ENCODE data around the gene TBC1D22A. TPM values are rescaled to one million over a fixed set of nuclear protein-coding genes. Genes with fewer than 3 reads are reported as not detected.

Gene TBC1D22A
- total RNA-seq, 1 donor from 2014 or later: 14.3 TPM

GRCh38 chr22:47160781-47161520, 398.5 kb downstream of the TBC1D22A start:
- no peak for DNase-seq (ENCODE audit: low read depth, low spot score)
- H3K9me3 Mint-ChIP-seq: no peaks in the 10 kb centered on the region
- H3K4me3 Mint-ChIP-seq: no peak overlapping the region
- no peaks in the 10 kb centered on the region for H3K36me3 Mint-ChIP-seq (ENCODE audit: low read depth)
- H3K27ac Mint-ChIP-seq (ENCODE audit: unreplicated experiment): no peak overlapping the region
- H3K27me3 Mint-ChIP-seq (ENCODE audit: low read depth): peaks cover 4% of the 10 kb centered on the region
- peaks cover 31% of the 10 kb centered on the region for H3K4me1 Mint-ChIP-seq
- TF ChIP-seq CTCF (conservative IDR thresholded peaks at IDR 0.05): no peak

- no peak overlapping the region for H3K4me3 Mint-ChIP-seq
- H3K9me3 Mint-ChIP-seq: no peaks in the 10 kb centered on the region
- H3K4me1 Mint-ChIP-seq: peaks cover 38% of the 10 kb centered on the region
- no peak overlapping the region for H3K27ac Mint-ChIP-seq (ENCODE audit: unreplicated experiment)
- no peaks in the 10 kb centered on the region for H3K36me3 Mint-ChIP-seq (ENCODE audit: low read depth)
- H3K27me3 Mint-ChIP-seq (ENCODE audit: low read depth): peaks cover 4% of the 10 kb centered on the region
- TF ChIP-seq CTCF (conservative IDR thresholded peaks at IDR 0.05): no peak
- DNase-seq (ENCODE audit: low read depth, low spot score): no peak
These were observed 399.2 kb downstream of the TBC1D22A start for GRCh38 chr22:47161631-47162030.

- H3K27me3 Mint-ChIP-seq (ENCODE audit: low read depth): peaks cover 4% of the 10 kb centered on the region
- no peak overlapping the region for H3K27ac Mint-ChIP-seq (ENCODE audit: unreplicated experiment)
- DNase-seq (ENCODE audit: low read depth, low spot score): no peak
- H3K9me3 Mint-ChIP-seq: peaks cover 2% of the 10 kb centered on the region
- H3K4me1 Mint-ChIP-seq: peaks cover 38% of the 10 kb centered on the region
- peaks cover 4% of the 10 kb centered on the region for H3K36me3 Mint-ChIP-seq (ENCODE audit: low read depth)
- no peak overlapping the region for H3K4me3 Mint-ChIP-seq
- TF ChIP-seq CTCF (conservative IDR thresholded peaks at IDR 0.05): no peak
These were observed 400.4 kb downstream of the TBC1D22A start for GRCh38 chr22:47162865-47163264.

- TF ChIP-seq CTCF (conservative IDR thresholded peaks at IDR 0.05): no peak
- H3K27me3 Mint-ChIP-seq (ENCODE audit: low read depth): peaks cover 4% of the 10 kb centered on the region
- H3K9me3 Mint-ChIP-seq: peaks cover 2% of the 10 kb centered on the region
- H3K4me3 Mint-ChIP-seq: no peak overlapping the region
- no peak overlapping the region for H3K27ac Mint-ChIP-seq (ENCODE audit: unreplicated experiment)
- peaks cover 4% of the 10 kb centered on the region for H3K36me3 Mint-ChIP-seq (ENCODE audit: low read depth)
- DNase-seq (ENCODE audit: low read depth, low spot score): no peak
- peaks cover 38% of the 10 kb centered on the region for H3K4me1 Mint-ChIP-seq
These were observed 401.0 kb downstream of the TBC1D22A start for GRCh38 chr22:47163481-47163855.

- peak; percentile 9 for DNase-seq (ENCODE audit: low read depth, low spot score)
- peak overlapping the region; percentile 58 for H3K4me3 Mint-ChIP-seq
- H3K27ac Mint-ChIP-seq (ENCODE audit: unreplicated experiment): peak overlapping the region; percentile 93
- TF ChIP-seq CTCF (conservative IDR thresholded peaks at IDR 0.05): no peak
- H3K4me1 Mint-ChIP-seq: peaks cover 38% of the 10 kb centered on the region
- H3K36me3 Mint-ChIP-seq (ENCODE audit: low read depth): peaks cover 4% of the 10 kb centered on the region
- peaks cover 2% of the 10 kb centered on the region for H3K9me3 Mint-ChIP-seq
- H3K27me3 Mint-ChIP-seq (ENCODE audit: low read depth): peaks cover 4% of the 10 kb centered on the region
These were observed 401.5 kb downstream of the TBC1D22A start for GRCh38 chr22:47163856-47164513.

Measured in neural crest cell (in vitro differentiated cells).